Epithelial cell of proximal tubule (primary cell): Measurements from ENCODE around the gene ZNF195. TPM values are rescaled to one million over a fixed set of nuclear protein-coding genes. Genes with fewer than 3 reads are reported as not detected.

Source experiments
- DNase-seq: peaks from one replicate; pipeline ENCODE4 v3.0.0-alpha.2; 2011; ENCODE audit warnings: low read depth
- H3K4me3 ChIP-seq: 2 replicates; pipeline ENCODE4 v1.5.1; 2011; ENCODE audit warnings: low read depth, mild to moderate bottlenecking, low read length
- CTCF ChIP-seq: conservative IDR thresholded peaks from 2 replicates; pipeline ENCODE4 v1.5.1; 2012; ENCODE audit warnings: low read depth, mild to moderate bottlenecking, low read length
- total RNA-seq: library from RNA; depleted of rRNA; stranded (reverse); fragments of >200 nt; gene quantifications from 2 replicates; pipeline ENCODE4 v1.2.3, GENCODE V29; 2015

The ZNF195 gene
- total RNA-seq, 1 donor from 2014 or later, result 37.2 TPM

GRCh38 chr11:3368199-3368598, 10.7 kb downstream of the ZNF195 start:
- H3K4me3 ChIP-seq, result no peak overlapping the region
- no peak for TF ChIP-seq CTCF

DNA sequence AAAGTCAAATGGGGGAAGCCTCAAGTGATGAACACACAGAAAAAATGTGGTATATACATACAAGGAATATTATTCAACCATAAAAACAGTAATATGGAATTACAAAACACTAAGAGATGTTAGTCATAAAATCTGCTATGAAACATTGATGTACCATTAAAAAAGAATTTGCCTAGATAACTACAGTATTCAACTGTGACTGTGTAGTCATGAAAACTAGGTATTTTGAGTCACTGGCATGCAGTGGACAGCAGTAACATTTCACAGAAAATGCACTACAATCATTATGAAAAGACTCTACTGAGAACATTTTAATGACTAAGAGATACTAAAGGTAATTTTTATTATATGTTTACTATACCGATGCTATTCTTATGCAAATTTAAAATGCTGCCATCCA, 11.7 kb downstream of the ZNF195 start:
- DNase-seq, result no peak
- H3K4me3 ChIP-seq, result no peak overlapping the region
- no peak for TF ChIP-seq CTCF

More at GRCh38 chr11:3368199-3368598, 10.7 kb downstream of the ZNF195 start:
- DNase-seq, result no peak

- no peak overlapping the region for H3K4me3 ChIP-seq
- no peak for TF ChIP-seq CTCF
- DNase-seq, result no peak
These were observed 19.7 kb downstream of the ZNF195 start for GRCh38 chr11:3359092-3359824.

GRCh38 chr11:3357994-3358676, 20.8 kb downstream of the ZNF195 start:
- no peak overlapping the region for H3K4me3 ChIP-seq
- no peak for TF ChIP-seq CTCF
- no peak for DNase-seq

DNA sequence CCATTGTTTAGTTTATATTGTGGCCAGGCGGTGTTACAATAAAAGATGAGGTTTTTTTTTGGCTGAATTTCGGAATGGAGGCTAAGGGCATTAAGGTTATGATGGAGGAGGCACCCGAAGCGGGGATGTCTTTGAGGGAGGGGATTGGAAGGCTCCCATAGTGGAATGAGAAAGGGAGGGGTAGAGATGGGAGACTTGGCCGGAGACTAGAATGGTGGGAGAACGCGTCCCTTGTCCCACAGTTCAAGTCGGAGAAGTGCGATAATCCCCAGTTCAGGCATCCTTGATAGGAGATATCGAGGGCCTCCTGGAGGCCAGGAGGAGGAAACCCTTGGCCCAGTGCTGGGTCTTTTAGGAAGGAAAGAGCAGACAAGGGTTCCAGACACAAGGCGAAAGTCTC, 21.6 kb downstream of the ZNF195 start:
- H3K4me3 ChIP-seq, result no peak overlapping the region
- TF ChIP-seq CTCF, result no peak
- DNase-seq, result no peak

- TF ChIP-seq CTCF, result no peak
- no peak overlapping the region for H3K4me3 ChIP-seq
- DNase-seq, result no peak
These were observed 22.1 kb downstream of the ZNF195 start for GRCh38 chr11:3356858-3357257.
